Sigmoid colon (tissue), 7 donors: ENCODE measurements around the gene KIN. TPM values are rescaled to one million over a fixed set of nuclear protein-coding genes. Genes with fewer than 3 reads are reported as not detected.
"Not testable (repeated sequence)": the region's sequence is repeated elsewhere in the genome, so short reads cannot be mapped to it uniquely, and the experiment has no call there.

Experiments used
- DNase-seq: peaks from one replicate; pipeline ENCODE4 v3.0.0-alpha.2; 2019
- H3K27ac ChIP-seq, 4 donors: fragments of 200-600 bp; sonication (generic); one replicate each; pipeline ENCODE4 v1.5.1; 2016 to 2019; ENCODE audit warnings: mild to moderate bottlenecking in 1 of 4
- H3K27me3 ChIP-seq, 3 donors: fragments of 200-600 bp; sonication (generic); one replicate each; pipeline ENCODE4 v1.5.1; 2019; ENCODE audit warnings: mild to moderate bottlenecking in 1 of 3
- H3K36me3 ChIP-seq, 4 donors: fragments of 200-600 bp; sonication (generic); one replicate each; pipeline ENCODE4 v1.5.1; 2016 to 2019
- H3K4me1 ChIP-seq, 4 donors: fragments of 200-600 bp; sonication (generic); one replicate each; pipeline ENCODE4 v1.5.1; 2017 to 2019
- H3K4me3 ChIP-seq, 4 donors: fragments of 200-600 bp; sonication (generic); one replicate each; pipeline ENCODE4 v1.5.1; 2017 to 2019; ENCODE audit warnings: mild to moderate bottlenecking in 2 of 4, moderate library complexity in 1 of 4
- H3K9me3 ChIP-seq, 4 donors: fragments of 200-600 bp in 3 of 4; sonication (generic) in 3 of 4; one replicate each; pipeline versions ENCODE4 v1.5.1 to v1.6.1; 2013 to 2019
- EP300 ChIP-seq, 4 donors: sonication (generic); formaldehyde crosslinking; IDR thresholded peaks; one replicate each; pipeline ENCODE4 v1.6.1; 2017; ENCODE audit warnings: antibody characterized with exemption in 4 of 4
- POLR2A ChIP-seq, 2 donors: fragments of 450-650 bp; IDR thresholded peaks; one replicate each; pipeline ENCODE4 v1.6.1; 2016; ENCODE audit warnings: antibody characterized with exemption in 2 of 2, mild to moderate bottlenecking in 2 of 2, moderate library complexity in 2 of 2
- POLR2AphosphoS5 ChIP-seq, 4 donors: sonication (generic); formaldehyde crosslinking; IDR thresholded peaks; one replicate each; pipeline ENCODE4 v1.6.1; 2017; ENCODE audit warnings: antibody characterized with exemption in 4 of 4
- WGBS, 2 donors: extraction: QIAGEN DNeasy Blood & Tissue Kit; methylation state at CpG; one replicate each; pipeline ENCODE4 v1.1.7; 2013; 5-methylcytosine and 5-hydroxymethylcytosine counted together
- intact Hi-C: fragments of 100-400 bp; cut with DNase I; formaldehyde crosslinking; loops from one replicate; pipeline ENCODE4 v1.15.1; 2023
- polyA plus RNA-seq, 3 donors: library from polyadenylated mRNA; stranded (reverse); fragments of 200-250 nt; gene quantifications; one replicate each; pipeline ENCODE4 v1.2.3, GENCODE V29; 2013
- total RNA-seq, 4 donors: library from RNA; depleted of rRNA; stranded (reverse); fragments of >200 nt; gene quantifications; one replicate each; pipeline ENCODE4 v1.1.0, GENCODE V29; 2016
- TF ChIP-seq, protein P1 (sequence below), 4 experiments: fragments of 450-650 bp in 3 of 4; fragments of 200-600 bp in 1 of 4; IDR thresholded peaks; one replicate each; pipeline ENCODE4 v1.5.1; 2016 to 2019; ENCODE audit warnings: antibody characterized with exemption in 4 of 4, mild to moderate bottlenecking in 3 of 4, moderate library complexity in 2 of 4
- donor health status: healthy with polysubstance abuse.
- donor health status: Bipolar disorder and iron deficiency.
- donor health status: healthy.

KIN gene
- total and polyA plus RNA-seq, 7 donors = 5.9 to 17.2 (median 6.7) TPM

DNA sequence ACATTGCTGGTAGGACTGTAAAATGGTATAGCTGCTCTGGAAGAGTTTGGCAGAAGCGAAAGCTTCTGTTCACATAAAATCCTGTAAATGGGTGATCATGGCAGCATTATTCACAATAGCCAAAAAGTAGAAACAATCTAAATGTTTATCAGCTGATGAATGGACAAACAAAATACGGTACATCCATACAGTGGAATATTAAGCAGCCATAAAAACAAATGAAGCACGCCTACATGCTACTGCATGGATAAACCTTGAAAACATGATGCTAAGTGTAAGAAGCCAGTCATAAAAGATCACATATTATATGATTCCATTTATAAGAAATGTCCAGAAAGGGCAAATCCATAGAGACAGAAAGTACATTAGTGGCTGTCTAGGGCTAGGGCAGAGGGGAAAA lies 32.7 kb downstream of the KIN start:
- Histone ChIP-seq H3K4me3 (no peak overlapping the region), H3K36me3 (peaks cover 21 to 95% (median 34%) of the 10 kb centered on the region in 4 donors), H3K27me3 (no peaks in the 10 kb centered on the region), H3K27ac (no peak overlapping the region), H3K9me3 (no peaks in the 10 kb centered on the region), H3K4me1 (no peaks in the 10 kb centered on the region)
- 97 to 98% methylated on average over 3 of the region's 3 CpGs for WGBS, 2 donors
- TF ChIP-seq POLR2AphosphoS5 (IDR thresholded peaks at IDR 0.05) (no peak), EP300 (IDR thresholded peaks at IDR 0.05) (no peak), POLR2A (IDR thresholded peaks at IDR 0.05) (no peak)
- TF ChIP-seq, protein P1, sequence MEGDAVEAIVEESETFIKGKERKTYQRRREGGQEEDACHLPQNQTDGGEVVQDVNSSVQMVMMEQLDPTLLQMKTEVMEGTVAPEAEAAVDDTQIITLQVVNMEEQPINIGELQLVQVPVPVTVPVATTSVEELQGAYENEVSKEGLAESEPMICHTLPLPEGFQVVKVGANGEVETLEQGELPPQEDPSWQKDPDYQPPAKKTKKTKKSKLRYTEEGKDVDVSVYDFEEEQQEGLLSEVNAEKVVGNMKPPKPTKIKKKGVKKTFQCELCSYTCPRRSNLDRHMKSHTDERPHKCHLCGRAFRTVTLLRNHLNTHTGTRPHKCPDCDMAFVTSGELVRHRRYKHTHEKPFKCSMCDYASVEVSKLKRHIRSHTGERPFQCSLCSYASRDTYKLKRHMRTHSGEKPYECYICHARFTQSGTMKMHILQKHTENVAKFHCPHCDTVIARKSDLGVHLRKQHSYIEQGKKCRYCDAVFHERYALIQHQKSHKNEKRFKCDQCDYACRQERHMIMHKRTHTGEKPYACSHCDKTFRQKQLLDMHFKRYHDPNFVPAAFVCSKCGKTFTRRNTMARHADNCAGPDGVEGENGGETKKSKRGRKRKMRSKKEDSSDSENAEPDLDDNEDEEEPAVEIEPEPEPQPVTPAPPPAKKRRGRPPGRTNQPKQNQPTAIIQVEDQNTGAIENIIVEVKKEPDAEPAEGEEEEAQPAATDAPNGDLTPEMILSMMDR (IDR thresholded peaks at IDR 0.05) = no peak
- DNase-seq = no peak
- intact Hi-C loops = no loop called here

DNA sequence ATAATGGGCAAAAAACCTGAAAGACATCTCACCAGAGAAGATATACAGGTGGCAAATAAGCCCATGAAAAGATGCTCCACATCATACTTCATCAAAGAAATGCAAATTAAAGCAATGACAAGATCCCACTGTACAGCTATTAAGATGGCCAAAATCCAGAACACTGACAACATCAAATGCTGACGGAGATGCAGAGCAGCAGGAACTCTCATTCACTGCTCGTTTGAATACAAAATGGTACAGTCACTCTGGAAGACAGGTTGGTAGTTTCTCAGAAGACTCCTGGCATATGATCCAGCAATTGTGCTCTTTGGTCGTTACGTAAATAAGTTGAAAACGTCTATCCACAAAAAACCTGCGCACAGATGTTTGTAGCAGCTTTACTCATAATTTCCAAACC lies 35.5 kb downstream of the KIN start:
- intact Hi-C loops = no loop called here
- Histone ChIP-seq H3K4me3 (no peak overlapping the region), H3K27me3 (no peaks in the 10 kb centered on the region), H3K27ac (no peak overlapping the region), H3K4me1 (no peaks in the 10 kb centered on the region), H3K36me3 (peaks cover 21 to 66% (median 33%) of the 10 kb centered on the region in 4 donors), H3K9me3 (no peaks in the 10 kb centered on the region)
- 94 to 95% methylated on average over 6 of the region's 6 CpGs for WGBS, 2 donors
- no peak for DNase-seq
- TF ChIP-seq POLR2A (IDR thresholded peaks at IDR 0.05) (no peak), EP300 (IDR thresholded peaks at IDR 0.05) (no peak), POLR2AphosphoS5 (IDR thresholded peaks at IDR 0.05) (no peak)
- TF ChIP-seq, protein P1 (IDR thresholded peaks at IDR 0.05) = no peak

DNA sequence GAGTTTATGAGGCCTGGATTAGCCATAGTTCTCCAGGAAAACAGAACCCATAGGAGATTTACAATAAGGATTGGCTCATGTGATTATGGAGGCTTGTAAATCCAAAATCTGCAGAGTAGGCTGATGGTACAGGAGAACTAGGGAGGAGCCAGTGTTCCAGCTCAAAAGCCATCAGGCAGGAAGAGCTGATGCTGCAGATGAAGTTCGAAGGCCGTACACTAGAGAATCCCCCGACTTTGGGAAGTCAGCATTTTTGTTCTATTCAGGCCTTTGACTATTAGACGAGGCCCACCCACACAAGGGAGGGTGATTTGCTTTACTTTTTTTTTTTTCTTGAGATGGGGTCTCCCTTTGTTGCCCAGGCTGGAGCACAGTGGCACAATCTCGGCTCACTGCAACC lies 37.6 kb downstream of the KIN start:
- DNase-seq = no peak
- Histone ChIP-seq H3K4me1 (no peaks in the 10 kb centered on the region), H3K27me3 (no peaks in the 10 kb centered on the region), H3K36me3 (peaks cover 13 to 46% (median 19%) of the 10 kb centered on the region in 4 donors), H3K27ac (no peak overlapping the region), H3K9me3 (no peaks in the 10 kb centered on the region), H3K4me3 (no peak overlapping the region)
- 95 to 97% methylated on average over 5 of the region's 5 CpGs for WGBS, 2 donors
- TF ChIP-seq EP300 (IDR thresholded peaks at IDR 0.05) (no peak), POLR2AphosphoS5 (IDR thresholded peaks at IDR 0.05) (no peak), POLR2A (IDR thresholded peaks at IDR 0.05) (no peak)
- TF ChIP-seq, protein P1 (IDR thresholded peaks at IDR 0.05) = no peak
- intact Hi-C loops = no loop called here

DNA sequence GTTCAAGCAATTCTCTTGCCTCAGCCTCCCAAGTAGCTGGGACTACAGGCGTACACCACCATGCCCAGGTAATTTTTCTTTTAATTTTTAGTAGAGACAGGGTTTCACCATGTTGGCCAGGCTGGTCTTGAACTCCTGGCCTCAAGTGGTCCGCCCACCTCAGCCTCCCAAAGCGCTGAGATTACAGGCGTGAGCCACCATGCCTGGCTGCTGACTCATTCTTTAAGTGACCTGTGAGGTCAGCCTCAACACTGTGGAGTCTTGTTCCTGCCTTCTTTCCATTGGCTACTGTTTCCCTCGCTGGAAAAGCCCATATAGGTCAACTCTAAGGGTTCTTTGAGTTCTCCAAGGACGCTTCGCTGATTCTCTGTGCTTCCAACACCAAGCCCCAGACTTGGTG lies 39.2 kb downstream of the KIN start:
- H3K4me1 ChIP-seq, H3K27ac ChIP-seq, DNase-seq, H3K27me3 ChIP-seq, H3K4me3 ChIP-seq, intact Hi-C loops, H3K9me3 ChIP-seq: not testable (repeated sequence)
- WGBS, 2 donors = 88 to 93% methylated on average over 7 of the region's 7 CpGs
- peaks cover 8 to 30% (median 10%) of the 10 kb centered on the region in 4 donors for H3K36me3 ChIP-seq

DNA sequence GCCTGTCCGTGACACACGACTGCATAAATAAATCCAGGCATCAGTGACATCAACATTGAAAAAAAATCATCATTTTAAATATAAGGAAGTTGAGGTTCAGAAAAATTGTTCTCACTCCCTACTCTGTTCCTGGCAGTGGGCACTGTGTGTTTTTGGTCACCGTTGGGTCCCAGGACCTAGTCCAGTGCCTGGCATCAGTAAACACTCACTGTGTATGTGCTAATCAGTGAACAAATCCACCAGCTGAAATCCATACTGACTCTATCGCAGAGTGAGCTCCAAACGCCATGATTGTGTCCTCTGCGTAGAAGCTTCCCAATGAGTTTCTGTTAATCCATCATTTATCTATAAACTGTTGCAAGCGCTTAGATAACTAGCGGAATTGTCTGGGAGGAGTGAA lies 43.5 kb downstream of the KIN start:
- no peak for DNase-seq
- WGBS, 2 donors = 91 to 94% methylated on average over 8 of the region's 8 CpGs
- H3K4me3 ChIP-seq = no peak overlapping the region
- H3K36me3 ChIP-seq = no peaks in the 10 kb centered on the region
- H3K4me1 ChIP-seq = no peaks in the 10 kb centered on the region
- H3K27me3 ChIP-seq = no peaks in the 10 kb centered on the region
- intact Hi-C loops = no loop called here
- H3K27ac ChIP-seq = no peak overlapping the region
- H3K9me3 ChIP-seq = no peaks in the 10 kb centered on the region
- TF ChIP-seq EP300 (IDR thresholded peaks at IDR 0.05) (no peak), POLR2AphosphoS5 (IDR thresholded peaks at IDR 0.05) (no peak)
- TF ChIP-seq, protein P1 (IDR thresholded peaks at IDR 0.05) = no peak
